C4-2B (cell line): ENCODE measurements around the gene RNPEPL1.

Source experiments
- CTCF ChIP-seq: fragments of 450-650 bp; conservative IDR thresholded peaks from 2 replicates; pipeline ENCODE4 v1.5.1; 2017; ENCODE audit warnings: mild to moderate bottlenecking
- ZFX ChIP-seq: fragments of 450-650 bp; IDR thresholded peaks from 2 replicates; pipeline ENCODE4 v1.6.1; 2017

- no peak for TF ChIP-seq CTCF
- TF ChIP-seq ZFX, result no peak
Observed at GRCh38 chr2:240596080-240596460, 27.8 kb downstream of the RNPEPL1 start.
